ENCODE data around the gene PCDHB13. TPM values are rescaled to one million over a fixed set of nuclear protein-coding genes. Genes with fewer than 3 reads are reported as not detected.

The PCDHB13 gene
- total and polyA plus RNA-seq, 2 of the 13 experiments (the other 11 are each of a cell fraction or from before 2014, with no cell fraction given), result 0.57 to 0.80 TPM

DNA sequence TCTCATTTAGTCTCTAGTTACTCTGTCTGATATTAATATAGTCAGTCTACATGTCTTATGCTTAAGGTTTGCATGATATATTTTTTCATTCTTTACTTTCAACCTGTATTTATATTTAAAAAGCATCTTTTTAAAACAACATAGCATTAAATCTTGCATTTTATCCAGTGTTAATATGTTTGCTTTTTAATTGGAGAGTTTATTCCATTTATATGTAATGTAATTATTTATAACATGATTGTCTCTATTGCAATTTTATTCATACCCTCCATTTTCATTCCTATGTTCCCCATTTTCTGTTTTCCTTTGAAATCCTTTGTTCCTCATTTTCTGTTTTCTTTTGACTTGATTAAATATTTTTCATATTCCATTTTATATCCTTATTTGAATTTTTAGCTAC lies 44.7 kb downstream of the PCDHB13 start (continued):
- TF ChIP-seq ZNF563 (CRISPR knock-in tag; IDR thresholded peaks at IDR 0.05) (no peak), ARNTL (CRISPR knock-in tag; IDR thresholded peaks at IDR 0.05) (no peak), YY1 (IDR thresholded peaks at IDR 0.05; ENCODE audit: insufficient read depth, insufficient replicate concordance, low read depth, low read length) (no peak)

- intact Hi-C loops (cut with micrococcal nuclease; ENCODE audit: unreplicated experiment), result no loop called here
- Histone ChIP-seq H3K9me3 (ENCODE audit: low read length) (peaks cover 94% of the 10 kb centered on the region), H3K27me3 (ENCODE audit: control insufficient read depth in 1 of 2, insufficient read depth in 2 of 2, low read length in 2 of 2) (no peaks in the 10 kb centered on the region; a peak in 1 of 5 replicates), H3K9ac (ENCODE audit: insufficient read depth, low read depth, low read length) (no peak overlapping the region), H3K27ac (ENCODE audit: extremely low read length, insufficient read depth, low read length) (no peak overlapping the region), H2AFZ (ENCODE audit: low read length) (no peak overlapping the region), H3K4me3 (replicated peaks in 1 of 3; ENCODE audit: insufficient read depth in 1 of 3, low read depth in 2 of 3, low read length in 3 of 3) (no peak overlapping the region), H3K79me2 (ENCODE audit: insufficient read depth, low read length) (no peaks in the 10 kb centered on the region), H4K20me1 (ENCODE audit: insufficient read depth, low read length) (no peaks in the 10 kb centered on the region), H3K4me1 (ENCODE audit: insufficient read depth, low read length) (no peaks in the 10 kb centered on the region), H3K4me2 (ENCODE audit: low read depth, low read length) (no peak overlapping the region), H3K36me3 (replicated peaks in 1 of 2; ENCODE audit: control insufficient read depth in 1 of 2, insufficient read depth in 2 of 2, low read length in 2 of 2) (no peaks in the 10 kb centered on the region)
- TF ChIP-seq, protein P1, sequence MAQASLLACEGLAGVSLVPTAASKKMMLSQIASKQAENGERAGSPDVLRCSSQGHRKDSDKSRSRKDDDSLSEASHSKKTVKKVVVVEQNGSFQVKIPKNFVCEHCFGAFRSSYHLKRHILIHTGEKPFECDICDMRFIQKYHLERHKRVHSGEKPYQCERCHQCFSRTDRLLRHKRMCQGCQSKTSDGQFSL (CRISPR knock-in tag; IDR thresholded peaks at IDR 0.05), result no peak
- no peak for TF ChIP-seq SRSF9 (IDR thresholded peaks at IDR 0.05; ENCODE audit: borderline replicate concordance, insufficient read depth, low read depth, low read length, poor library complexity, severe bottlenecking)
- TF ChIP-seq STAG1 (CRISPR knock-in tag; IDR thresholded peaks at IDR 0.05), result no peak
- no peak for TF ChIP-seq ZNF354B (CRISPR knock-in tag; IDR thresholded peaks at IDR 0.05)
- TF ChIP-seq, protein P2, sequence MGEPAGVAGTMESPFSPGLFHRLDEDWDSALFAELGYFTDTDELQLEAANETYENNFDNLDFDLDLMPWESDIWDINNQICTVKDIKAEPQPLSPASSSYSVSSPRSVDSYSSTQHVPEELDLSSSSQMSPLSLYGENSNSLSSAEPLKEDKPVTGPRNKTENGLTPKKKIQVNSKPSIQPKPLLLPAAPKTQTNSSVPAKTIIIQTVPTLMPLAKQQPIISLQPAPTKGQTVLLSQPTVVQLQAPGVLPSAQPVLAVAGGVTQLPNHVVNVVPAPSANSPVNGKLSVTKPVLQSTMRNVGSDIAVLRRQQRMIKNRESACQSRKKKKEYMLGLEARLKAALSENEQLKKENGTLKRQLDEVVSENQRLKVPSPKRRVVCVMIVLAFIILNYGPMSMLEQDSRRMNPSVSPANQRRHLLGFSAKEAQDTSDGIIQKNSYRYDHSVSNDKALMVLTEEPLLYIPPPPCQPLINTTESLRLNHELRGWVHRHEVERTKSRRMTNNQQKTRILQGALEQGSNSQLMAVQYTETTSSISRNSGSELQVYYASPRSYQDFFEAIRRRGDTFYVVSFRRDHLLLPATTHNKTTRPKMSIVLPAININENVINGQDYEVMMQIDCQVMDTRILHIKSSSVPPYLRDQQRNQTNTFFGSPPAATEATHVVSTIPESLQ (CRISPR knock-in tag; conservative IDR thresholded peaks at IDR 0.05), result no peak
- TF ChIP-seq, protein P3, sequence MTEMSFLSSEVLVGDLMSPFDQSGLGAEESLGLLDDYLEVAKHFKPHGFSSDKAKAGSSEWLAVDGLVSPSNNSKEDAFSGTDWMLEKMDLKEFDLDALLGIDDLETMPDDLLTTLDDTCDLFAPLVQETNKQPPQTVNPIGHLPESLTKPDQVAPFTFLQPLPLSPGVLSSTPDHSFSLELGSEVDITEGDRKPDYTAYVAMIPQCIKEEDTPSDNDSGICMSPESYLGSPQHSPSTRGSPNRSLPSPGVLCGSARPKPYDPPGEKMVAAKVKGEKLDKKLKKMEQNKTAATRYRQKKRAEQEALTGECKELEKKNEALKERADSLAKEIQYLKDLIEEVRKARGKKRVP (CRISPR knock-in tag; IDR thresholded peaks at IDR 0.05), result no peak
- no peak for TF ChIP-seq REPIN1 (CRISPR knock-in tag; IDR thresholded peaks at IDR 0.05; ENCODE audit: borderline replicate concordance, low read depth)
- CTCF ChIA-PET (ENCODE audit: low intra/inter-chr PET ratio, low total read pairs), result no interaction called here
- BruUV-seq (replicated peaks), result no TSS peak
- ATAC-seq, result no peak
- POLR2A ChIA-PET, result no interaction called here
- no peak for FAIRE-seq
- DNase-seq (ENCODE audit: low spot score), result no peak
- in situ Hi-C loops (cut with HindIII; ENCODE audit: extremely low pct_ligation_motif_present, low pct_unique_long_range_greater_than_20kb), result loop anchor here (25.0 kb wide), 1 partner anchor 497 kb away; no protein-coding TSS in a partner anchor
Observed at GRCh38 chr5:141258948-141259347, 45.2 kb downstream of the PCDHB13 start.

Measured in HepG2 (cell line).